Measurements from ENCODE around the gene LHX6.

LHX6 gene

DNA sequence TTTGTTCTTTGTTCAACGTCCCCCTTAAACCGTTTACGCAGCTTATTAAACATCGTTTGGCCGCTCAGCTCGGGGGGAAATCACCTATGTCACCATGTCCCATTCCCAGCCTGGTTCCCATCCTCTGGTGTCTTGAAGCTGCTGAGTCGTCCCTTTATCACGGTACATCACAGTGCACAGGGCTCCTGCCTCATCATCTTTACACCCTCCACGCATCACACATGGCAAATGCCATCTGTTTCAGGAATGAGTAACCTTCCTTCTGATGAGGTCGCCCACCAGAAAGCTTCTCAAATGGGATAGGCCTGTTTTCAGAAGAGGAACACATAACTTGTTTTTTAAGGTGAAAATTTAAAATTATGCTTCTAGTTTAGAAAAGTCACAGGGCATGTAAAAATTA is 7.9 kb upstream of the LHX6 start:
- in situ Hi-C loops (cut with MboI; ENCODE audit: low sequenced_read_pairs), result no loop called here

DNA sequence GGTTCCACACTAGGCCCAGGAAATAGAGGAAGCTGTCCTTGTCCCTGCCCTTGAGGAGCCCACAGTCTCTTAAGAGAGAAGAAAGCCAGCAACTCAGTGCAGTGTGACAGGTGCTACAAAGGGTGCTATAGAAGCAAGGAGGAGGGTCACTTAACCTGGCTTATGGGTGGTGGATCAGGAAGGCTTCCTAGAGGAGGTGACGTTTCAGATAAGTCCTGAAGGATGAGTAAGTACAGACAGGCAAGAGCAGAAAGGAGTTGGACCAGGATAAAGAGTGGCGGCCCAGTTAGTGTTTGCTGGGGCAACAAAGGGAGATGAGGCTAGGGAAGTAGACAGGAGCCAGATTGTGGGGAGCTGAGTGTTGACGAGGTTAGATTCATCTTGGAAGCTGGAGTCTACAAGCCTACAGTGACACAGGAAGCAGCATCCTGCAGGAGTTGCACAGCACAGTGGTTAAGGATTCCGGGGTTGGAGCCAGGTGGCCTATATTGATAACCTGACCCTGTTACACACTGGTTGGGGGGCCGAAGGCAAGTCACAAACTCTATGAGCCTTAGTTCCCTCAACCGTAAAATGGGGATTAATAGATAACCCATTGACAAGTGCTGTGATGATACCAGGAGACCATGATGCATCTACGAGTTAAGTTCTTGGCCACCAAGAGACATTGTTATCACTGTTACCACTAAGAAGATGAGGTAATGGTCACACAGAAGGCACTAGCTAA is 5.4 kb upstream of the LHX6 start:
- in situ Hi-C loops (cut with MboI; ENCODE audit: low sequenced_read_pairs), result no loop called here

DNA sequence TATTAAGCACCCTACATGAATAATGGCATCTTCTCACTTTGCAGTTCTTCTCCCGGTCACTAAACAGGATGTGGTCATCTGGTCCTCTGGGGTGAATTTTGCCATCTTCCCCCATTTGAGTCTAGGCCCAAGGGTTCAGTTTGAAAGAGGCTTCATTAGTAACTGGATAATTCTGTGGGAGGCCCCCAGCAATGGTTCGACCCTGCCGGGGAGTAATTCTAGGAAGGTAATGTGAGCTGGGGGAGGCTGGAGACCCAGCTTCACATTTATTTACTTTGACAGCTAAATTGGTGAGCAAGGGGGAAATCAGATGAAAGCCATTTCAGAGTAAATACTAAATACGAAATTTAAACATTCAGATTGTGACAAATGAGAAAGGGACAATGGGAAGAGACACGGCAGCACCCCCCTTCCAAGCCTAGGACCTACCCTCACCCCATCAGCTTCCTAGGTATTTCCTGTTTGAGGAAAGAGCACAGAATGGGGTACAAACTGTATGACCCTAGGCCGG is 4.1 kb upstream of the LHX6 start:
- in situ Hi-C loops (cut with MboI; ENCODE audit: low sequenced_read_pairs), result no loop called here

DNA sequence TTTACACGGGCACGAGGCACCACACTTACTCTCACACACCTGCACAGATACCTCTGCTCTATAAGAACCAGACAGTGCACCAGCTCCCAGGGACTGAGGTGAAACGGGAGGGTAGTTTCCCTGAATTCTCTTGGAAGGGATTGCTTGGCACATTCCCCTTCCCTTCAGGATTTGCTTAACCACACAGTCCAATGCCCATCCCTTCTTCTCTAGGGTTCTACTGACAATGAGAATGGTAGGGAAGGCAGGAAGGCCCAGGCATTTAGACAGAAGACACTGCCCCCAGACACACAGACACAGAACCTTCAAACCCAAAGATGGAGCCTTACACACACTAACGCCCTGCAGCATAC is 704 bp upstream of the LHX6 start:
- in situ Hi-C loops (cut with MboI; ENCODE audit: low sequenced_read_pairs), result no loop called here

DNA sequence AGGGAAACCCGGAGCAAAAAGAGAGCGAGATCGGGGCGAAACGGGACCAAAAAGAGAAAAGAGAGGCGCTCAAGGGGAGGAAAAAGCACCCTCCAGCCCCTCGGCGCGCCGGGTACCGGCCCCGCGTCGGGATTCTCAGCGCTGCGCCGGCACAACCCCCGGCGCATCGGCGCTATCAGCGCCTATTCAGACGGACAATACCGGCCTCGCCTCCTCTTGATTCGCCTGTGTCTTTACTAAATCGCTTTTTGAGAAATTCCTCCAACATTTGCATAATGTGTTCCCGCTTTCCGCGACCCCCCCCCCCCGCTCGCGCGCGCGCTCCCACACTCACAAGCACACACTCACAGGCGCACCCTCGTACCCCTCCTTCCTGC is 578 bp downstream of the LHX6 start:
- in situ Hi-C loops (cut with MboI; ENCODE audit: low sequenced_read_pairs), result no loop called here

DNA sequence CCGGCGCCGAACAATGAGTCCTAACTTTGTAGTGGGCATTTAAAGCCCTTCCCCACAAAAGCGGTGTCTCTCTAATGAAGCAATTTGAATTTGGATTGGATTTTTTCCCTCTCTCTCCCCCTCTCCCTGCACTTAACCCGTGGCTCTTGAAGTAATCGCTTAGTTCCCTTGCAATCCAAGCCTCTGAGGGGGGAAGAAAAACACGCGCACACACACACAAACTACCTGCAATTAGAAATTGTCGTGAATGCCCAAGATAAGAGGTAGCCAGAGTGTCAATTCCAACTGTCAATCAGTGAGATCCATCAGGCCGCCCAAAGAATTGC is 1.2 kb downstream of the LHX6 start:
- in situ Hi-C loops (cut with MboI; ENCODE audit: low sequenced_read_pairs), result no loop called here

DNA sequence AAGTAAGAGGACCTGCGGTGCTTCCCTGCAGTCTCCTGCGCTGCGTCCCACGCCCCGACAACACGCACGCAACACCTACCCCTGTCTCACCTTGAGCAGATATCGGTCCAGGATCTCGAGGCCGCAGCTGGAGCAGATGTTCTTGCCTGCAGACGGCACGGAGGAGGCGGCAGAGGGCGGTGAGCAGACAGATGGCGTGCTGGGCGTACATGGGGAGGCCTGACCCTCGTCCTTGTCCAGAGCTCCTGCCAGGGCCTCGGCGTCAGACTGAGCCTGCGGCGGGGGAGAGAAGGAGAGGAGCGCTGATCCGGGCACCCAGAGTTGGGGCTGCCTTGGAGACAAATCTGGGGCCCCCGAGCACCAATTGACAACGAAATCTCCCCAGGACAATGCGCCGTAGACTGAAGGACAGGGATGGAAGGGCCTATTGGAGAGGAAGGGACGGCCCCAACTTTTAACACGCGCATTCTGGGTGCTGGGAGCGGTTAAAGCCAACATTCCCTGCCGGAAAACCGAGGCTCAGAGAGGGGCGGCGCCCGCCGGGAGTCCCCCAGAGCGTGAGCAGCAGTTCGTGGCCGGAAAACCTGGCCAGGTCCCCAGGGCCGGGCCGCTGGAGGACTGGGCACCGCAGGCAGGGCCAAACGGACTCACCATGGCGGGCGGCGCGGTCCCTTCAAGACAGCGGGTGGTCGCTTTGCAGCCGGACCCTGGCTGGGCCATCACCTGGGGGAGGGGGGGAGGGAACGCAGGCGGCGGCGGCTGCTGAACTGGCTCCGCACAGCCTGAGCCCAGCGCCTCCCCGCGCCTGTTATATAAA is 1.8 kb downstream of the LHX6 start:
- in situ Hi-C loops (cut with MboI; ENCODE audit: low sequenced_read_pairs), result no loop called here

DNA sequence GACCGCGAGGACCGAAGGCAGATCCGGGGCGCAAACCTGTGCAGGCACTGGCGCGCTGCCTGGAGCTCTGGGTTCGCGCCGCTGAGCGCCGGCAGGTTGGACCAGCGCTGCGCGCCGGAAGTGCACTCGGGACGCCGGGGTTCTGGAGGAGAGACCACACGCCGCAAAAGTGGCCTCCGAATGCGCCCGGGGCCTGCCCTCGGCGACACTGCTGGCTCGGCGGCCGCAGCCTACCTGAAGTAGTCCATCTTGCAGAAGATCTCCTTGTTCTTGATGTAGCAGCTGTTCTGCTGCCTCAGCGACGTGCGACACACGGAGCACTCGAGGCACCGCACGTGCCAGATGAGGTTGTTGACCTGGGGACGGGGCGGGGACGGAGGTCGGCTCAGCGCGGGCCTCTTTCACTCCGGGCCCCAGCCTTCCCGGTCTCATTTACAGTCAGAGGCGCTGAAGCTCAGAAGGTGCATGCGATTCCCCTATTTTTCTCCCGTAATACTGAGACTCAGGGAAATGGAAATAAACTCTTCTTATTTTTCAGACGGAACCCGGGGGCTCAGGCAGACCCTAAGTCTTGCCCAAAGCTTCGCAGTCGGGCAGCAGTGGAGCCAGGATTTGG is 2.5 kb downstream of the LHX6 start:
- in situ Hi-C loops (cut with MboI; ENCODE audit: low sequenced_read_pairs), result no loop called here

DNA sequence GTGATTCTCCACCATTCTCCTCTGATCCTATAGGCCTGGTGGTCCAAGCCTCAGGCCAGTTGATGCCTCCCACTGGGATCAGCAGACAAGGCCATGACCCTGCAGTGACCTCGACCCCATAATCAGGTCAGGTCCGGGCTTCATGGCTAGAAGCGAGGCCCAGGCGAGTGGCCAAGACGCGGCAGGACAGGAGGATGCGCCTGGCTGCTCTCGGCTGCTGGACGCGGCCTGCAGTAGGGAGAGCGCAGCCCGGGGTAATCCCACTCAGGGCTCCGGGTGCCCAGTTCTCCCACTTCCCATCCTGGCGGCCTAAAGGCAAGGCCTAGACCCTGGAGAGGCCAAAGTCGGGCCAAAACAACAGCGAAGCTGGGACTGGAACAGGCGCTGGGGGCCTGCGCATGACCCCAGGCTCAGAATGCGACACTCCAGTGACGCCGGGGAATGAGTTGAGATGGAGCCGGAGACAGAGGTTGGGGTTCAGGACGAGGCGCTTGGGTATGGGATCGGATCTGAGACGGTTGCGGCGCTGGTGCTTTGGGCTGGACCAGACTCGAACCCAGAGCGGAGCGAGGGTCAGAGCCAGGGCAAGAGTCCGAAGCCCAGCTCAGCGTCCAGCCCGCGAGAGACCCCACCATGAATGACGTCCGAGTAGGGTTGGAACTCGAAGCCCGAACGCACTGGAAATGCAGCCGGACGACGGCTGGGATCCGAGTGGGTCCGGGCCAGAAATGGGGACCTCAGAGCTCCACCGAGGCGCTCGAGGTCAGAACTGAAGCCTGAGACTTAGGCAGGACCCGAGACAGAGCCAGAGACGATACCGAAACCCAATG is 3.2 kb downstream of the LHX6 start:
- in situ Hi-C loops (cut with MboI; ENCODE audit: low sequenced_read_pairs), result no loop called here

DNA sequence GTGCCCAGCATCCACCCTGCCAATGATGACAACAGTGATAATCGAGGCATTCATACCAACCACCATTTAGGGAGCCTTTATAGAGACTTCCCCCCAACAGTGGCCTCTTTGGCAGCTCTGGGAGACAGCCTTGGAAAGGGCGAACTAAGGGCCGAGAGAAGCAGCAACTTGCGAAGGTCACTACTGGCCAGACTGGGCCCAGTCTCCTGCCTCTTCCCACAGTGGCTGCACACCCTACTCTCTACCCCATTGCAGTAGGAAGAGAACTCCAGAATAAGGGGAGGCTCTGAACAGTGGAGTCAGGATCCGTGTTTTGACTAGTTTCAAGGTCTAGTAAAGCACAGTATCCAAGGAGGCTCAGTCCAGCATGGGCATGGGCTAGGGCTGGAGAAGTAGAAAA is 5.3 kb downstream of the LHX6 start:
- in situ Hi-C loops (cut with MboI; ENCODE audit: low sequenced_read_pairs), result no loop called here

DNA sequence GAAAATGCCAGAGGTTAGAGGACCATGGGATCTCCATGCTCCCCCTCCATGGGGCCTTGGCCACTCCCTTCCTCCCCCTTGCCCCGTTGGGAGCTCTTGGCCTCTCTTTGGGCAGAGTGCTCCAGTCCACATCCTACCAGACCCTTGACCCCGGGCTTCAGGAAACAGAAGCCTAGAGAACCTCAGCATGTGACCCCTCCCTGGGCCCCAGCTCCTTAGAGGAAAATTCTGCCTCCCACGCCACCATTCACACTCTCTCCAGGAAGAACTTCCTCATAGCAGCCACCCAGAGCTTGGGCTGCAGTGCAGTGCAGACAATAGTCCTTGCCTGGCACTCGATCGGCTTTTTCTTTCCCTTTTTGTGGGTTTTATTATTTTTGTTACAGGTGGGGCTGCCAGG is 6.0 kb downstream of the LHX6 start:
- in situ Hi-C loops (cut with MboI; ENCODE audit: low sequenced_read_pairs), result no loop called here

DNA sequence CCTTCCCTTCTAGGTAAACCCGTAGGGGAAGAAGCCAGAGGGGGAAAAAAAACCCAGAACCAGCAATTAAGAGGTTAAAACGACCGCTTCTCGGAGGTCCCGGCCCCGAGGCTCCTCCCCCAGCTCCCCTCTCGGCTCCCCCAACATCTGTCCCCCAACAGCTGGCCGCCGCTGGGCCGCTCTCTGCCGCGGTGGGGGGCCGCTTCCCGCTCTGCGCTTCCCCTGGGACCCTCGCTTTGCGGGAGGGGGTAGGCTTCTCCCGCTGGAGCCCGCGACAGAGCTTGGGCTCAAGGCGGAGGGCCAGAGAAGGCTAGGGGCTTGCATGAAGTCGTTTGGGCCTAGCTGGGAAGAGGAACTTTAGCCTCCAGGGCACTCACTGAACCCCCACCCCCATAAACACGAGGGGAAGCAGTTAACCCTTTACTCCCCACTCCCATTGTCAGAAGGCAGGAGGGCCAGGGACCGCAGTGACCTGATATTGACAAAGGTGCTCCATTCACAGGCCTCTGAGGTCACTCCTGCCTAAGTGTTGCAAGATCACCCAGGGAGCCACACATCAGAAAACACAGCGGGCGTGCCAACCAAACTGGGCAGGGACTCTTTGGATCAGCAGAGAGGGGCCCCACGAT is 7.5 kb downstream of the LHX6 start:
- in situ Hi-C loops (cut with MboI; ENCODE audit: low sequenced_read_pairs), result no loop called here

DNA sequence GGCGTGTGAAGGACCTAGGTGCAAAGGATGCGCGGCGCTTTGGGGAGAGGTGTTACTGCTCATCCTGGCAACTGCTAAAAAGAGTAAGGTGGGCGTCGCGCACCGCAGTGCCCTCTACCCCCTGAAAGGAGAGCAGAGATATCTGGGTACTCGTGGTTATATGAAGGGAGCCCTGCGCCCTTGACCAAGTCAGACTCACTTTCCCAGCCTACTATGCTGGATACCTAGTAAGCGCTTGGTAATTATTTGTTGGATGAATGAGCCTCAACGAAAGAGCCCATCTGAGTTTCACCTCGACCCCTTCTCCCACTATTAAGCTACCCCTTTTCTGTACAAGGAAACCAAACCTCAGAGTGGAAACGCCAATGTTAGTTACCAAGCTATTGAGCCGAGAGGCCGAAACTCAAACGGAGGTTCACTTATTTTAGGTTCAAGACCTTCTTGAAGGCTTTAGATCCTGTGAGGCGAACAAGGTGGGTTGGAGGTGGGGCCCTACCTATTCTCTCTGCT is 8.0 kb downstream of the LHX6 start:
- in situ Hi-C loops (cut with MboI; ENCODE audit: low sequenced_read_pairs), result no loop called here

DNA sequence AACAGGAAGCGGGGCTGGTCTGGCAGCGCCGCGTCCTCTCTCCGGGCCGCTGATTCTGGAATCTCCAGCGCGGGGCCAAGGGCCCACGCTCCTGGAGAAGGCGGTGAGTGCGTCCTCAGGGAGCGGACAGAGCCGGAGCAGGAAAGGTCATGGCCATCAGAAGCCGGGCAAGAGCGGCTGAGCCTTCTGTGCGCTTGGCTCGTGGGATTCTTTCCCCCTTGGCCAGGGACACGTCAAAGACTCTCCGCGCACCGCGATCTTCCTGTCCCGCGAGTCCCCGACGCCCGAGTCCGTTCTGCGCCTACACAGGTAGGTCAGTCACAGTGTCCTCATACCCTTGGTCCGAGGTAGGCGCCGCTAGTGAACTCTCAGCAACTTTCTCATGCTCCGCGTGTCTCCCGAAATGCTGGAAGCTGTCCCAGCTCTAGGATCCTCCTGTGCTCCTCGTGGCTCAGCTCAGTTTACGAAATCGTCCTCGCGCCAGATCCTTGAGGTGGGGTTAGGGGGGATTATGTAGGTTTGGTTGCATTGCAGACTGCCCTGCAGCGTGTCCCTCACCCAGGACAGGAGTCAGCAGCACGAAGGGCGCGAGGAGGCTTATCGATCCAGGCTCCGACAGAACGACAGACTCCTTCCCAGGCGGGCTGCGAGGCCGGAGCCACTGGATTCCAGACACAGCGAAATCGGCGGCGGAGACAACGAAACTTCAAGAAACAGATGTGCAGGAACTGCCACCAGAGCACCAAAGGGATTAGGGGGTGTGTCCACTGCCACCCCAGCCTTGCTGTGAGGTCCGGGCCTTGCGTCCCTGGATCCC is 8.7 kb downstream of the LHX6 start:
- in situ Hi-C loops (cut with MboI; ENCODE audit: low sequenced_read_pairs), result no loop called here

DNA sequence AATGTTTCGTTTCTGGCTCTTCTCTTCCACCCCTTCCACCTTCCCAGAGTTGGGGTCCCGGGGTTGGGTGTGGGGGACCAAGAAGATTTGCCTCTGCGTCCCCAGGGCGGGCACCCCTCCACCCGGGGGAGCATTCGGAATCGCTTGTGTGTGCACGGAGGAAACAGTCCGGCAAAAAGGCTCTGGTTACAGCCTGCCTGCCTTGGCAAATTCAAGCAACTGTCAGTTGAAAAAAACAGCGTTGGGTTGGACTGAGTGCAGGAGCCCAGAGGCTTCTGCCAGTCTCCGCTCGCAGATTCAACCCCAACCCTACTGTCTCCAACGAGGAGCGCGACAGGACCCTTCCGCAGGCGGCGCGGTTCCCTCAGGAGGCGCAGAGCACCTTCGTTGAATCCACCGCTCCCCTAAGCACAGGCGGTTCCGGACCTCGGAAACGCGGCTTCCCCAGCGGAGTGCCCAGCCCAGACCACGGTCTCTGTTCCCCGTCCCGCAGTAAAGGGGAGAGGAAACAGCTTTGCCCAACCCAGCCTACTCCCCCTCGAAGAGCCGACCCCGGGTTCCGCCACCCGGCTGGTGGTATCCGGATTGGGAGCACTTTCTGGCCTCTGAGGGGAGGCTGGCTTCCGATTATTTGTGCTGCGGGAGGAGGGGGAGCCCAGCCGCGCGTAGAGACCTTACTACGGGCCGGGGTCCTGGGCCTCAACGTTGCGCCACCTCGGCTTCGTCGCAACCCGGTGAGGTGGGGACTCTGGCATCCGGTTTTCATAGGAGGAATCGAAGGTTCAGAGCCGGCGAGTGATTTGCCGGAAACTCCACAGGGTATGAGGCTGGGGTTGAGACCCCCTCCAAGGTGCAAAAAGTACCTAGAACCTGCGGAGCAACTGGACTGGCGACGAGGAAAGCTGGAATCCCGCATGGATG is 9.6 kb downstream of the LHX6 start:
- in situ Hi-C loops (cut with MboI; ENCODE audit: low sequenced_read_pairs), result no loop called here

DNA sequence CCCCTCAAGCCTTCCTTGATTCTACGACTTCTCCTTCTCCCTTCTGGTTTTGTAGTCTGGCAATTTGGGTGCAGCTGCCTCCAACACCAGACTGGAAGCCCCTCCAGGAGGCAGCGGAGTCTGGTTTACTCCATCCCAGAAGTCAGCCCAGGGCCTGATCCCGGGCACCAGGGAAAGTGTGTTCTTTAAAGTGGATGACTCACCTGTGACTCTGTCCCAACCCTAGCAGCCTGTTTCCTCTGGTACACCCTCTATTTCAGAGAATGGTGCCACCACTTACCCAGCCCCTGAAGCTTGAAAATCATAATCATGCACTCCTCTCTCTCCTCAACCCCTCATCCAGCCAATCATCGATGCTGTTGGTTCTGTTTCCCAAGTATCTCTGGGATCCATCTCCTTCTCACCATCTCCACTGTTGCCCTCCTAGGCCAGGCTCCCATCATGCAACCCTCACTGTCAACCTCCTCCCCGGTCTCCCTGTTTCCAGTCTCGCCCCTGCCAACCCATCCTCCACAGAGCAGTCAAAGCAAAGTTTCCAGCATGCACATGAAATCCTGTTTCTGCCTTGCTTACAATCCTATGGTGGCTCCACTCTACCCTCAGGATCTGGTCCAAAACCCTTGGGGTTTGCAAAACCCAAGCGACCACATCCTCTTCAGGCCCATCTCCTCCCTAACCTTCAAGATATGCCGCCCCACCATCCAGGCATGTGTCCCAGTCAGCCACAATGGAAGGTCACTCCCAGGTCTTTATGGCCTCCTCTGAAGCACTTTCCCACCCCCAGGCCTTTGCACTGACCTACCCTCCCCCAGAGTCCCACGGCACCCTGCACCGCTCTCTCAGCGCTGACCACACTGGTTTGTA is 10.5 kb downstream of the LHX6 start:
- in situ Hi-C loops (cut with MboI; ENCODE audit: low sequenced_read_pairs), result no loop called here

DNA sequence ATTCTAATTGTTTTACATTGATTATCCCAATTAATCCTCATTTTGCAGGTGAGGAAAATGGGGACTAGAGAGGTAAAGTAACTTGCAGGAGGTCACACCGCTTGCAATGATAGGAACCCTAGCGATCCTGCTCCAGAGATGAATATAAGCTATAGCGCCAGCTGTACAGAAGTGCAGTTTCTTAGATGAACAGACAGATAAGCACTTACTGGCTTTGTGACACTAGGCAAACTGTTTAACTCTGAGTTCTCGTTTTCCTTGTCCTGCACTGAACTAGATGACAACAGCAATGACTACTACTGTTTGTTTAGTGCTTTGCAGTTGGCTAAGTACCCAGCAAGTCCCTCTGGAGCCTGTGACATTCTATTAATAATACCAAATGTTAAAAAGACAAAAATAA is 11.1 kb downstream of the LHX6 start:
- in situ Hi-C loops (cut with MboI; ENCODE audit: low sequenced_read_pairs), result no loop called here
